ENCODE measurements around the gene TMPRSS11D. TPM values are rescaled to one million over a fixed set of nuclear protein-coding genes. Genes with fewer than 3 reads are reported as not detected.

TMPRSS11D gene
- not detected for total RNA-seq

- DNase-seq (ENCODE audit: low spot score): no peak
These were observed at the start of gene TMPRSS11D for GRCh38 chr4:67883902-67884301. TMPRSS11D (minus strand) TSS chr4:67884002; CDS start chr4:67883933, 69 bp downstream.

DNA sequence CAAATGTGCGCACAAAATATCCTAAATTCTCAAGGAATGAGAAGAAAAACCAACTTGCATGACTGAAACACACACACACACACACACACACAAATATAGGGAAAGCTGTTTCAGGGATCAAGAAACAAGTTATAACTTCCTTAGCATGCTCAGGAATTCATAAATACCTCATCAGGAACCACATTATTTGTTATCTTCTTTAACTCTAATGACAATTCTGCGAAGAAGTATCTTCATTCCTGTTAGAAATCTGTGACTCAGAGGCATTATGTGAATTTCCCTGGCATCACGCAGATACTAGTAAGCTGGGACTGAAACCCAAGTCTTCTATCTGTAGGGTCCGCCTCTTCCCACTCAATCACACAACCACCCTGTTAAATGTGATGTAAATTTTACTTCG lies 49.2 kb upstream of the TMPRSS11D start:
- no peak for DNase-seq (ENCODE audit: low spot score)

GRCh38 chr4:67931256-67931655 lies 47.5 kb upstream of the TMPRSS11D start:
- no peak for DNase-seq (ENCODE audit: low spot score)

DNA sequence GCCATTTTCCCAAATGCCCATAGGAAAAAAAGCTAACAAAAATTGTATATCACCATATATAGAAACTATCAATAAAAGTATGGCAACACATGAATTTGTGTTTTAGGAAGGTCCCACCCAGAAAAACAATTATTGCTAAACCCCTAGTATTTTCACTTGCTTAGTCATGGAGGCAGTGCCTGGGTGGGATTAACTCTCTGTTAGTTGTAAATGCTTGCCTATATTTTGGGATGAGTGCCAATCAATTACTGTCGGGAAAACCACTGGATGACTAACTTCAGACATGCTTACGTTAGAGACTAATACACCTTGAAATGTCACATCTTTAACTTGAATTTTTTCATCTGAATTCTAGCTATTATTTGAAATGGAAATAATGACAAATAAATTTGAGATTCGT lies 45.6 kb upstream of the TMPRSS11D start:
- DNase-seq (ENCODE audit: low spot score): no peak

GRCh38 chr4:67928546-67928945 lies 44.7 kb upstream of the TMPRSS11D start:
- no peak for DNase-seq (ENCODE audit: low spot score)

DNA sequence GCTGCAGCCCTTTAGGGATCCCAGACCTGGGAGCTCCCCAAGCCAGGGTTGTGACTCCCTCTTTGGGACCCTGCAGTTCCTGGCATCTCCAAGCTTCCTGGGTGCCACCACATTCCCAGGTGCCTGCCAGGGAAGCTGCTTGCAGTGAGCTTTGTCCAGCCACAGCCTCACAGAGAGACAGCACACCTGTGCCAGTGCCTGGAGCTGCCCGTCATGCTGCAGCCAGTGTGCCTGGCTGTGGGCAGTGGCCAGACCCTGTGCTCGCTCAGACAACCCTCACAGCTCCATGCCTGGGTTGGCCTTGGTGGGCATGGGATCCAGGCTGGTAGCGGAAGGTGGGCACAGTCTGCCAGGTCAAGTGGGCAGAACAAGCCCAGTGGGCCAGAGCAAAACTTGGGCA lies 43.4 kb upstream of the TMPRSS11D start:
- no peak for DNase-seq (ENCODE audit: low spot score)

DNA sequence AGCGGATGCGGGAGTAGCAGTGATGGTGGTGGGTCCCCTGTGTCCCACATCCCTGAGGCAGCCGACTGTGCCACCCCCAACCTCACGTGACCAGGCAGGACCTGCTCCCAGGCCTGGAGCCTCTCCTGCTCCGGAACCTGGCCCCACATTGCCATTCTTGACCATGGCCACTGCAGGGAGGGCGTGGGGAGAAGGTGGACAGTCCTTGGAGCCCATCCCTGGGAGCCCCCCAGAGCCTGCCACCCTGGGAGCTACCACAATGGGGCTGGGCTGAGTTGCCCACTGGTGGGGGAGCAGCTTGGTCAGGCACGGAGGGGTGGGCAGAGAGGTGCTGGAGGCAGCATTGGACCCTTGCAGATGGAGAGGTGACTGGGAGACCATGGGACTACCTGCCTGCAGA lies 42.7 kb upstream of the TMPRSS11D start:
- DNase-seq (ENCODE audit: low spot score): no peak

GRCh38 chr4:67922697-67923096 lies 38.9 kb upstream of the TMPRSS11D start:
- DNase-seq (ENCODE audit: low spot score): no peak

- no peak for DNase-seq (ENCODE audit: low spot score)
These were observed 34.6 kb upstream of the TMPRSS11D start for GRCh38 chr4:67918428-67918827.

DNA sequence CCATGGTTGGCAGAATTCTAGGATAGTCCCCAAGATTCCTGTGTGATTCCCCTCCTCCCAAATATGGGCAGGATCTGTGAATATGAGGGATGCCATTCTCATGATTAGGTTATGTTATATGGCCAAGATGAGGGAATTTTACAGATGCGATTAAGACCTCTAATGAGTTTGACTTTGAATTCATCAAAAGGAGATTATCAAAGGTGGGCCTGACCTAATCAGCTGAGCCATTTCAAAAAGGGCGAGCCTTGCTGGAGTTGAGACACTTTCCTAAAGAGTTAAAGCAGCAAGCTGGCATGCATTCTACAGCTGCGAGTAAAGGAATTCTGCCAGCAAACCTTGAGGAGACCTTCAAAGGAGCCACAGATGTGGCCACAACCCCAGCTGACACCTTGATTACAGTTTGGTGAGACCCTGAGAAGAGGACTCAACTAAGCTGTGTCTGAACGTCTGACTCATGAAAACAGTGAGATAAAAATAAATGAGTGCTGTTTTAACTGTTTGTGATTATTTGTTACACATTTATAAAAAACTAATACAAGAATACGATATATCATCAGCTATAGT lies 31.7 kb upstream of the TMPRSS11D start:
- DNase-seq (ENCODE audit: low spot score): no peak

- DNase-seq (ENCODE audit: low spot score): no peak
These were observed 28.3 kb upstream of the TMPRSS11D start for GRCh38 chr4:67912080-67912479.

DNA sequence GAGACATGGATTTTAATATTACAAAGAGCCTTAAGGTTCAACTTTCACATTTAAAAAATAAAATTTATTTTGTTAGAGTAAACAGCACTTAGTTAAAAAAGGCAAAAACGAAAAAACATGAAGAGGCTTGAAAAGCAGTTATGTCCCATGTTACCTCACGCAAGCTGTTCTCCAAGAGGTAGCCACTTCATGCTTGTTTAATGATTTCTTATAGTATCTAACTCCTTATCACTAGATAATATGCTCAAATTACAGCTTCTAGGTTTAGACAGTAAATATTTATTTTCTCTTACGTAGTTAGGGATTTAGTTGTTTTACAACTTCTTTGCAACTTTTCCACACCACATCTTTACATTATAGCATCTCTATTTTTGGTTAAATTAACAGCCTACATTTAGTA lies 27.8 kb upstream of the TMPRSS11D start:
- no peak for DNase-seq (ENCODE audit: low spot score)

DNA sequence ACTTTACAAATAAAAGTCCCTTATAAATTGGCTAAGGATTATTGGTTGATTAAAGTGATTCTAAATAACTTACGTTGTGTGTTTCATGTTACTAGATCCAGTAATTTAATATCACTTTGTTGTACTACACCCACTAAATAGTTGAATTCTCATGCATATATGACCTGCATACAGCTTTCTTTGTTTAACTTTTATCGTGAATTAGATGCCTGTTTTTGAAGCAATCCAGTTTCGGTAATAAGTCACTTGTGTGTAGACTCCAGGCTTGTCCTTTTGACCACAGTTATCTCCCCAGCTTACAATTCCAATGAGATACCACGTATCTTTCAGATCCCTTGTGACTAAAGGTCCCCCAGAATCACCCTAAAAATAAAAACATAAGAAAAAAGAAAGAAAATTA lies 27.3 kb upstream of the TMPRSS11D start:
- DNase-seq (ENCODE audit: low spot score): no peak

GRCh38 chr4:67910585-67910905 lies 26.7 kb upstream of the TMPRSS11D start:
- DNase-seq (ENCODE audit: low spot score): no peak

GRCh38 chr4:67909905-67910584 lies 26.2 kb upstream of the TMPRSS11D start:
- DNase-seq (ENCODE audit: low spot score): no peak

DNA sequence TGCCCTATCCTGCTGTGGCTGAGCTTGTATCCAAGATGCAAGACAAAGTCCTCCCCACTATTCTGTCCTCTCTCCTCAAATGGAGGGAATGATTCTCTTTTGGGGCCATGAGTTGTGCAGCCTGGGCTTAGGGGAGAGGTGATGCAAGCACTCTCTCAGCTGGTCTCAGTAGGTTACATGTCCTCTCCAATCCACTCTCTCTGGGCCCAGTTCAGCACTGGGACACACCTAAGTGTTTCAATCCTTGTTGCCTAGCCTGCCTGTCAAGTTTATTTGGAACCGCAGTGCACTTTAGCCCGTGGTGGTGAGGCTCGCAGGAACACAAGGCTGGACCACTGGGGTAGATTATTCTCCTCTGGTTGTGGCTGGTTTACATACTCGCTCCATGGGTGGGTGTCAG lies 23.8 kb upstream of the TMPRSS11D start:
- no peak for DNase-seq (ENCODE audit: low spot score)

GRCh38 chr4:67899096-67899495 lies 15.3 kb upstream of the TMPRSS11D start:
- no peak for DNase-seq (ENCODE audit: low spot score)

- DNase-seq (ENCODE audit: low spot score): no peak
These were observed 13.9 kb upstream of the TMPRSS11D start for GRCh38 chr4:67897686-67898085.

GRCh38 chr4:67896421-67897065 lies 12.7 kb upstream of the TMPRSS11D start:
- no peak for DNase-seq (ENCODE audit: low spot score)

GRCh38 chr4:67894659-67895058 lies 10.9 kb upstream of the TMPRSS11D start:
- no peak for DNase-seq (ENCODE audit: low spot score)

DNA sequence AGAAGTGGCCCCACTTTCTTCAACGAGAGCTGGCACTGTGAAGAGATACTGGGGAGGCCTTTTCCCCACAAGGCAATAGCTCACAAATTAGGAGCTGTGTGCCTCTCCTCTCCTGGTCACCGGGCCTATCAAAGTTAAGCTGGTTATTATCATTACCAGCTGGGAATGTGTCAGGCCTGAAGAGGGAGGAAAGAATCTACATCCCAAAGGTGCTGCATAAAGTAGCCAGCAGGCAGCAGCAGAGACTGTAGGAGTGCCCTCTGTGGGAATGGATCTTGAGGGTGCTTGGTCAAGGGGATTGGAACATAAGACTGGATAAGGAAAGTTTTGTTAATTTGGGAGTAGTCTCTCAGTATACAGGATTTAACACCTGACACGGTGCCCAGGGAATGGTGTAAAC lies 9.1 kb upstream of the TMPRSS11D start:
- no peak for DNase-seq (ENCODE audit: low spot score)

DNA sequence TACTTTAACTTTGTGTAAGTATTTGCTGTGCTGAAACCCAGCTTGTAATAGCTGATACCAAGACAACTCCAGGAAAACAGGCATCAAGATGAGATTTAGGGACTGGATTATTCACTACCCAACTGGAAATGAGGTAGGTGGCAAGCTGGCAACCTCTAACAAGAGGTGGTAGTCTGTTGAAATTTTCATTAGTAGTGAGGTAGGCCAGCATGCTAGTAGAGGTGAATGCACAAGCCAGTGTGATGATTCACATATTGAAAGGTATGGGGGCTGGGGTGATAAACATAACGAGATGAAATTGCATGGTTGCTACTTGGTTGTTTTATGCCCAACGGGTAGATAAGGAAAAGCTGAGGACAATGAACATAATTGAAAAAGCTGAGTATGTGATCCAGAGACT lies 8.5 kb upstream of the TMPRSS11D start:
- DNase-seq (ENCODE audit: low spot score): no peak

GRCh38 chr4:67891645-67892044 lies 7.8 kb upstream of the TMPRSS11D start:
- no peak for DNase-seq (ENCODE audit: low spot score)

- no peak for DNase-seq (ENCODE audit: low spot score)
These were observed 2.5 kb upstream of the TMPRSS11D start for GRCh38 chr4:67886281-67886680.
